ENCODE data around the gene TTC39B. TPM values are rescaled to one million over a fixed set of nuclear protein-coding genes. Genes with fewer than 3 reads are reported as not detected.

The TTC39B gene
- total RNA-seq, 1 donor from 2014 or later = 18.6 TPM

DNA sequence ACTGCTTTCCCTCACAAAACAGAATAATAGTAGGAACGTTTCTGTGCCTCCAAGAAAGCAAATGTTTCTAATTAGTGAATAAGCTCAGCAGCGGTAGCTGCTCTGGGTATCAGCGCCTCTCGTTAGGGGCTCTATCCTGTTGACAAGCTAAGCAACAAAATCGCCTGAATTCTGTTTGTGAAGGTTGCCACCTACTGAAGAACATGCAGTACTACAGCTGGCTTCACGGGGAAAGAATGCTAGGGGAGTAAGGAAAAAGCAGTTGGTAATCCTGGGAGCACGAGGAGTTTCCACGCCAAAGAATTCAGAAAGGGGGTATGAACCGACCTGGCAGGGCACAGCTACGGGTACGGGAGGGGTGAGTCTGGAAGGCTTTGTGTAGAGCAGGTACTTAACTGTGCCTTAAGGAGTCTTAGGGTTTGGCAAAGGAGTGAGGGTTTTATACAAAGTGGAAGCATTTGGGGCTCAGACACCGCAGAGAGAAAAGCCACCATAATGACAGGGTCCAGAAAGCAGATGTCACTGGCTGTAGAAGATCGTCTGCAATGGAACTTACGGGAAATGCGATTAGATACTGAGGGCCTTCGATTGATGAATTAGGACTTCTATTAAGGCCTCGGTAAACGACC, 171.7 kb downstream of the TTC39B start:
- peak; percentile 65 for DNase-seq (ENCODE audit: low spot score)

DNA sequence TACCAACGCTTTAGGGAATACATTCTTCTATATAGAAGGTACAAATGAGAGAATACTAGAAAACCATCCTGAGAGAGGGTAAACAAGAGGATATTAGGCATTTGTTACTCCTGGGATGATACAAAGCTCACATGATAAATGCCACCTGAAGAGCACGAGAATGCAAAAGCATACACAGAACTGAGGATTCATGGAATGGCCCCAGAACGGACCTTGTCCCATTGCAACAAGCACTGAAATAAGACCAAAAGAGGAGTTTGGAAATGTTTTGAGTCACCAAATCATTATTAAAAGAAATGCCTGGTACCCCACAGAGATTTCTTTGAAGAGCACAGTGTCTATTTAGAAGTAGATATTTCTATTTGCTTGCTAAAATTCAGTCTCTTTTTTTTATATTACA, 173.5 kb downstream of the TTC39B start:
- no peak for DNase-seq (ENCODE audit: low spot score)

DNA sequence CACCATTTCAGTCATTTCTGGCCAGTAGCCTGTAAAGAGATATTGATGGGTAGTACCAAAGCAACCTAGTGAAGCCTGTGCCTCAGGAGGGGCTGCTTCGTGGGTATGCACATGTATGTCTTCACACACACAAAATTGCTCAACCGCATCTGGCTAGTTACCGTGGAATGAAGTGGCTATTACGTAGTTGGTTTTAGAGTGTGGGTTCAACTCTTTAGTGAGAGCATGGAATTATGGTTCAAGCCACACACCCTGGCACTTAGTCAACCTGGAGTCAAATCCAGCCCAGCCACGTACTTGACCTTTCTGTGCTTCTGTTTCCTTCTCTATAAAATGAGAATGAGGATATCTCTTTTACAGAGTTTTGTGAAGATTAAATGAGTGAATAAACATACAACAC, 174.9 kb downstream of the TTC39B start:
- no peak for DNase-seq (ENCODE audit: low spot score)

DNA sequence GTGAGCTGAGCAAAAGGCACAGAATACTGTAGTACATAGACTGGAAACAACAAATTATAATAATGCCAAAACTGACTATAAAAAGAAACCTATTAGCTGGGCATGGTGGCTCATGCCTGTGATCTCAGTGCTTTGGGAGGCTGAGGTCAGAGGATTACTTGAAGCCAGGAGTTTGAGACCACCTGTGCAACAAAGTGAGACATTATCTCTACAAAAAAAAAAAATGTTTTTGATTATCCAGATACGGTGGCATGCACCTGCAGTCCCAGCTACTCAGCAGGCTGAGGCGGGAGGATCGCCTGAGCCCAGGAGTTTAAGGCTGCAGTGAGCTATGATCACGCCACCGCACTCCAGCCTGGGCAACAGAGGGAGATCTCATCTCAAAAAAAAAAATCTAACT, 175.9 kb downstream of the TTC39B start:
- DNase-seq (ENCODE audit: low spot score) = no peak

DNA sequence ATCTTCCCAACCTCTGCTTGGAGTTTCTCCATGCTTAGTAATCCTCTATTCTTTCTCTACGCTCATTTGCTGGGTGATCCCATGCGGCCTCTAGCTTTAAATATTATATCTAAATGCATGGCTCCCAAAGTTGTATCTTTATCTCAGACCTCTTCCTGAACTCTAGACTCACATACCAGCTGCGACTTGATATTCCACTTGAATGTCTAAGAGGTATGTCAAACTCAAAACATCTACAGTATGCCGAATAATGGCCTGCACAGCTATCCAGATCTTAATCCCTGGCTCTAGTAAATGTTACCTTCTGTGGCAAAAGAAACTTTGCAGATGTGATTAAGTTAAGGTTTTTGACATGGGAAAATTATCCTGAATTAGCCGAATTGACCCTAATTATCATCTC, 179.2 kb downstream of the TTC39B start:
- no peak for DNase-seq (ENCODE audit: low spot score)

DNA sequence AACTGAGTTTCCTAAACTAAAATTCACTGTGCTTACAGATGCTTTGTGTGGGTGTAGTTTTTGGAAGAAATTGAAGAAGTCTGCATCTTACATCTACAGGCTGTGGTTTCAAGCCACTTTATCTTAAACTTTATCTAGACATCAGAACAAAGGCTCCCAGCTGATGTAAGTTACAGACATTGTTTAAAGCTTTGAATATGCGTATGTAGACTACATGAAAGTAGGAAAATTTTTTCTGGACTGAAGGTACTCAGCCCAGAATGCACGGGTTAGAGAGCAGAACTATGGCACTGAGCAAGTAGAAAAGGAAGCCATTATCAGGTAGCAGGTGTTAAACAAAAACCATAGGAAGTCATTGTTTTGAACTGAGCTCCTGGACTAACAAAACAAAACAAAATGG, 185.4 kb downstream of the TTC39B start:
- DNase-seq (ENCODE audit: low spot score) = no peak

DNA sequence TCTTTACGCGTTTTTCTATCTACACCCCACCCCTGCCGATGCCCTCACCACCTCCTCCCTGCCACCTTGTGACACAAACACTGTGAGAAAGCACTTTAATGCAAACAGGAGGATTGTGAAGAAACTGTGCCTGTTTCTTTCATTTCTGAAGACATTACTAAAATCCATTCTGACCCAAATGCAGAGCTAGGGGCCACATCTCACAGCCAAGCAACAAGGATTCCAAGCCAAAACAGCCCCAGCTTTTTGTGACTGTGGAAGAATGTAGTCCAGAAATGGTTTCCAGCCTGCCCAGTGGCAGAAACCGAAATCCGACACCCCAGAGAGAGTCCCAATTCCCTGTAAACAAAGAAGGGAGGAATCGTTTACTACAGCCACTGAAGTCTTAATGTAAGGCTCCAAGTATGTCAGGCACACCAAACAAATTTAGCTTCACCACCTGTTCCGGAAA, 190.9 kb downstream of the TTC39B start:
- DNase-seq (ENCODE audit: low spot score) = no peak

DNA sequence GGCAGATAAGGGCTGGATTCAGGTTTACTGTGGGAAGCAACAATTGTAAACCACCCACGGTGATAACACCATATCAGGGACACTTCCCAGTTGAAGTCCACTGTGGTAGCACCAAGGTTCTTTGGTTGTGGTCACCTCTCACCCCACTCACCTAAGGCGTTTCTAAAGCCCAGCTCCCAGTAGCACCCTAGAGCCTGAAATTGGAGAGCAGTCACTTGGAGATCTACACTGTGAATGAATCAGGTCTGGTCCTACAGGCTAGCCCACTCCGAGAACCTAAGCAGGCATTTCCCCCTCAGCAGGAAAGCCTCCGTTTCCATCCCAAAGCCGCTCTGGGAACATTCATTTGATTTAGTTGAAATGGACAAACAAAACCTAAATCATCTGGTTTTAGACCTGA, 191.3 kb downstream of the TTC39B start:
- no peak for DNase-seq (ENCODE audit: low spot score)

DNA sequence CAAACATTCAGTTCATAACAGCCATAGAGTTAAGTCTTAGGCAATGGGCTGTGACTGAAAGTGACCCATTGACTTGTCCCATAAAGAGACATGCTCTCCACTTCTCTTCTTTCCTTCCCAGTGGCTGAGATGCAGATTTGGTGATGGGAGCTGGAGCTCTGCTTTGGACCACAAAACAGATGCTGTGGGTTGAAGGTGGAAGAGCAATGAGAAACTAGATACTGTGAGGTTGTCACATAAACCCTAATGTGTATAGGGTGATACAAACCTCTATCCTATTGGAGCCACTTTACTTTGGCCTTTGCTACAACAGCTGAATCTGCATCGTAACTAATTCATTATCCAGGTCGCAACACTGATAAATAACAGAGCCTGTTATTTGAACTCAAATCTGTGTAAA, 192.0 kb downstream of the TTC39B start:
- no peak for DNase-seq (ENCODE audit: low spot score)

Other genes with a start within 250 kb of the TTC39B start
- 40.5 TPM for gene SNAPC3, start 115.7 kb upstream of the TTC39B start, total RNA-seq
- 32.2 TPM for gene PSIP1, start 203.8 kb upstream of the TTC39B start, total RNA-seq
- gene CCDC171, start 245.8 kb upstream of the TTC39B start, total RNA-seq = 4.5 TPM

Measured in ureter (tissue), 1 donor.